AML-193 (cell line): Measurements from ENCODE around the gene SLCO2A1.

Source experiments
- DNase-seq, 2 experiments: peaks; one replicate each; lab custom pipeline; 2025; lab: John Stamatoyannopoulos, UW

Gene SLCO2A1

DNA sequence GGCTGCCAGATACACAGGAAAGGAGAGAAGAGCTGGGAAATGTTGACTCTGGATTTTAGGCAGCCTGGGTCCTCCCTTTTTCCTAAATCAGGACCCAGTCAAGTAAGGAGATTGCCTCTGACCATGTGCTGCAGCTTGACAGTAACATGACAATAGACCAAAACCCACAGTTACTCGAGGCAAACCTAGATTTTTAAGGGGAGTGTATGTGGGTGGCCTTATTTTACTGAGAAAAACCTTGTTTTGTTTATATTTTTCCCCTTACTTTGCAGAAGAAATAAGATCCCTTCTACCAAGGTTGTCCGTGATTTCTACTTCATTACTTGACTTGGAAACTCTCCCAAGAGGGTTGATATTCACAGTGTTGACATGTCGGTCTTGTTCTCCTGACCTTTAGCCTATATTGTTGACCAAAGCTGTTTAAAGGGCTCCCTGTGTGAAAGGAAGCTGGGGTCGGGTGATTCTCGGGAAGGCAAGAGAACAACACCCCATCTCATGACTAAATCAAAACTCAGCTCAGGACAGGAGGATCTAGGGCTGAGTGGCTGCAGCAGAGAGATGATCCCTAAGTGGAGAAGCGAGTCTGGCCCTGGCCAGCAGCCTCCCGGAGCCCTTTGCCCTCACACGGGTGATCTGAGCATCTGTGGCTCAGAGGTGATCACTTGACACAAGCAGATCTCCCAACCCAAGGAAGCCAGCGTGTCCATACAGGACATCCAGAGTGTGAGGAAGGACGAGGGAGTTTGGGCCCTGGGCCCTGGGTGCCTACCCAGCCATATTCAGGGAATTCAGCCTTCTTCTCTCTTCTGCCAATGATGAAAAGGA lies 31.0 kb upstream of the SLCO2A1 start:
- DNase-seq, result no peak

GRCh38 chr3:134059671-134060560 lies 30.2 kb upstream of the SLCO2A1 start:
- no peak for DNase-seq

DNA sequence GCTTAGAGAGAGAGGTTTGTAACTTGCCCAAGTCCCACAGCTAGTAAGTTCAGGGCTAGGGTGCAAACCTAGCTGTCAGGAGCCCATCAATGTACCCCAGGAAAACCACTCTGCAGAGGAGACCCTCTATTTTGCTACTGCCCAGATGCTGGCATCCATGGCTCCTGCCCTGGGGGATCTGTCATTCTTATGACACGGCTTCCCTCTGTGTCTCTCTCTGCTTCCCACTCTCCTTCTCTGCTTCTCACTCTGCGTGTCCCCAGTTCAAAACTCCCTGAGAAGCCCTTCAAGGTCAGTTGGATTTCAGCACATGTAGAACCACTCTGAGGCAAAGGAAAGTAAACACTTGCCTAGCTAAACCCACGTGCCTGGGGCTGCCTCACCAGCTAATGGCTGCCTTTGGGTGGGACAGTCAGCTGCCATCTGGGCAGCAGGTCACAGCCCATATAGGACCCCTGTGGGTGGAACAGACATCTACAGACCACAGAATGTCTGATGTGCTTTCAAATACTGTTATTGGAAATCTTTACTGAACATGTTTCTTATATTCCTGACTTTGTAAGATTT lies 29.4 kb upstream of the SLCO2A1 start:
- no peak for DNase-seq

GRCh38 chr3:134057654-134058110 lies 28.0 kb upstream of the SLCO2A1 start:
- DNase-seq, result no peak

DNA sequence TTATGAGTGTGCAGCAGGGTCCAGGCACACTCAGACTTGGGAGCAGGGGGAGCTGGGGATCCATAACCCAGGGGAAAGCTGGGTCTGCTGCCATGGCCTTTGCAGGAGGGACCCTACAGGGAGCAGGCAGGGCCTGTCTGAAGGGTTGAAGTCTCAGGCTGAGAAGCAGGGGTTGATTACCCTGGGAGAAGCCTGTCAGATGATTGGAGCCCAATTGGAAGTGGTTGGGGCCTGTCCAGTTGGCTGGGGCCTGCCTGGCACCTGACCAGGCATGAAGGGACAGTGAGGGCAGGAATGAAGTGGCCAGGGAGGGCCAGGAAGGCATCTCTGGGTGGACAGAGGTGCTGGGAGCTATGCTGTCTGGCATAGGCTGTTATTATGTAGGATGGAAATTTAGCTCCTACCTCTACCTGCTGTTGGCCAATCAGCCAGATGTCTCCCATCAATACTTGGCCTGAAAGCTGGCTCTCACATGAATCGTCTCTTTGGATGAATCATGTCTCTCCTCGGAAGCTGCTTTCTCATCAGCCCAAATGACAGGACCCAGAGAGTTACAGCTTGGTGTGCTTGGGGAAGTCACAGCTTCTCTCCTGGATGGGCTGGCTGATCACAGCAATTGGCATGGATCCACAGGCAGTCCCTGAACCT lies 27.4 kb upstream of the SLCO2A1 start:
- no peak for DNase-seq

- no peak for DNase-seq
Measured at GRCh38 chr3:134056464-134056891, 26.8 kb upstream of the SLCO2A1 start.

- DNase-seq, result no peak
Measured at GRCh38 chr3:134055661-134056060, 25.9 kb upstream of the SLCO2A1 start.

GRCh38 chr3:134054881-134055280 lies 25.2 kb upstream of the SLCO2A1 start:
- no peak for DNase-seq

GRCh38 chr3:134054231-134054630 lies 24.5 kb upstream of the SLCO2A1 start:
- no peak for DNase-seq

DNA sequence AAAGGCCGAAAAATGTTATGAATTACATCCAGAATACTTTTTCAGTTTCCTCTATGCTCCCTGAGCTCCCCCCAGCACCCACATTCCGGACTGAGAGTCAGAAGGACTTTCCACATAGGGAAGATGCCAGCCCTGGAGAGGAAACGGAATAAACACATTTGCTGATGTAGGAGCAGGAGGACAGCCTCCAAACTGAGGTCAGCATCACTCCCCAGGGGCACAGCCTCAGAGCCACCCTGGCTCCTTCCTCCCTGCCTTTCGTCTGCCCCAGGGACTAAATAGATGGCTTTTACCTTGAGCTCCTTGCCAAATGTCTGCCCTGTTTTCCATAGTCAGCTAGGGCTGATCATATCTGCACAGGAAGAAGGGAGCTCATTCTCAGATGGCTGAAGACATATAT lies 22.6 kb upstream of the SLCO2A1 start:
- no peak for DNase-seq

DNA sequence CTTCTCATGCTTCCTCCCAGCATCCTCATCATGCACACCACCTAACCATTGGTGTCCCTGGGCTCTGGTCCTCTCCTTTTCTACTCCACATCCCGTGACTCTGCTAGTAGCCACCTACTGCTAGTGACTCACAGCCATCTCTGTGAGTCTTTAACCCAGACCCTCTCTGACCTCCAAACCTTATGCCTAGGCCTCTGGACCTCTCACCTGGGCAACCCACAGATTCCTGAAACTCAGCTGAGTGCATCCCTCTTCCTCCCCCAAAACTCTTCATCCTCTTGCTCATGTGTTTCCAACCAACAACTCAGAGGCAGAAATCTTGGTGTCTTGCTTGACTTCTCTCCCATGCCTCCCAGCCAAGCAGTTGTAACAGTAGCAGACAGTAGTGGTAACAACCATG lies 20.0 kb upstream of the SLCO2A1 start:
- DNase-seq, result no peak

GRCh38 chr3:134048278-134048996 lies 18.7 kb upstream of the SLCO2A1 start:
- no peak for DNase-seq

DNA sequence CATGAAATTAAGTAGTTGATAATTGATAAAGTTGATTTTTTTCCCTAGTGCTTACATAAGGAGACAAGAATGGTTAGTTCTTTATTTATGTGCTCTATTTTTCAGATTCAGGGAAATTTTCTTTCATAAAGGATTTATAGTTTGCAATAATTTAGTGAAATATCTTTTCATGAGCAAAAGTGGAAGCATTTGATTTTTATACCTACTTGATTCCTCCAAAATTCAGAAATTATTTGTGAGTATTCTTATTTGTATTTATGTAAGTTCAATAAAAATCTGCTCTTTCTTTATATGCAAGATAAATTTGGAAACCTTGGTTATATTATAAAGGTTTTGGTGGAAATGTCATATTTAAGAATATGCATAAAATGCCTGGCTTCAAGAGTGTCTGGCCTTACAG lies 14.7 kb upstream of the SLCO2A1 start:
- DNase-seq, result no peak

GRCh38 chr3:134040066-134040465 lies 10.3 kb upstream of the SLCO2A1 start:
- DNase-seq, result no peak

- DNase-seq, result peak in 1 of 2 experiments; percentile 10
Measured at GRCh38 chr3:134039161-134039862, 9.6 kb upstream of the SLCO2A1 start.

DNA sequence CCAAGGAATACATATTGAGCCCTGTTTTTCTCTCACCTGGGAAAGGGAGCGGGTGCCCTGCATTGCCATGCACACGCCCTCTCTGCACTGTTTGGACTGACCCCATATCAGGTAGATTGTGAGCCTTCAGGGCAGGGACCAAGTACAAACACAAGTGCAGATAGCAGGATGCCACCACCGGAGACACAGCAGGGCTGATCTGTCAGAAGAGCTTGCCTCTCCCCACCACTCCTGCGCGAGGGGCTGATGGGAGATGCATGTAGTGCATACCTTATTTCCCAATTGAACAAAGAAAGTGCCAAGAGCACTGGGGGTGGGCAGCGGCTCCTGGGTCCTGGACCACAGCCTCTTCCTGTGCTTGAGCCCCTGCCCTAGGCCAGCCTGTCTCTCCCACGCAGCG lies 9.0 kb upstream of the SLCO2A1 start:
- no peak for DNase-seq

DNA sequence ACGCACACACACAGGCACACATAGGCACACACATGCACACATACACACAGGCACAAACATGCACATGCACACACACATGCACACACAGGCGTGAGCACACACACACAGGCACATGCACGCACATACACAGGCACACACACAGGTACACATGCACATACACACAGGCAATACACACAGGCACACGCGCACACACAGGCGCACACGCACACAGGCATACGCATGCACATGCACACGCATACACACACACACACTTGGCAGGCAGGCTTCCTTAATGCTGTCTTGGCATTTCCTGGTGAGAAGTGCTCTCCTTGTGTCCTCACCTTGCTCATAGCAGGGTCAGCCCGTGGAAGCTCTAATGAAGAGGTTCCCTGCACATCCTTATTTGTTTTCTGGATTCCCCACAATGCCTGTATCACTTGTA lies 8.4 kb upstream of the SLCO2A1 start:
- DNase-seq, result no peak

DNA sequence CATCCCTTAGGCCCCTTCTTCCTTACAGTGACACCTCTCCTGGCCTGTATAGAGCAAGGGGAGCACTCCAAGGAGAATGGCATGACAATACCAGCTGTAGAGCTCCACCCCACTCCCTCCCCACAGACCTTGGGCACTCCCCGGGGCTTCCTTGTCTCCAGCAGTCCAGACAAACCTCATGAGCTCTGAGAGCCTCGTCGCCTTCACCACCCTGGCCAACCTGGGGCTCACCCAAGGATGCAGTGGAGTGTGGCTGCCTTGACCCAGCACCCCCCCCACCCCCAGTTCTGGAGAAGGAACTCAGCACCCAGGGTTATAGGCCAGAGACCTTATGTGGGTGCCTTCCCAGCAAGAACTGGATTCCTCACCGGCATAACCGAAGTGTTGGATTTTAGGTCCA lies 7.4 kb upstream of the SLCO2A1 start:
- DNase-seq, result no peak

- no peak for DNase-seq
Measured at GRCh38 chr3:134036291-134036690, 6.6 kb upstream of the SLCO2A1 start.

DNA sequence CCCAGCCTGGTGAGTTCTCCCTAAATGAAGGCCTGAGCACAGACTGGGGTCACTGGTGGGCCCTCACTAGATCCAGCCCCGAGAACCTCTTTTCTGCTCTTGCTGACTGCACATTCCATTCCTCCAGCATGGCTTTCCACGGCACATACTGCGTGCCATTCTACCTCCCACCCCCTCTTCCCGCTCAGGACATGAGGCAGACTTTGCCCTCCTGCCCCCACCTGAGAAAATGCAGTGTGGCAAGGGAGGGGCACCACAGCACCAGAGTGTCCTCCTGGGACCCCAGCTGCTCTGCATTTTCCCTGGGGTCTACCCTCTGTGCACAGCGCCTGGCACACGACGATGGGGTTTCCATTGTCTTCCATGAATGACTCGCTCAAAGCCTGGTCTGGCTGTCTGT lies 6.1 kb upstream of the SLCO2A1 start:
- DNase-seq, result no peak
